Measurements from ENCODE around the gene ANAPC15.
A peak's percentile ranks its signal among the peaks of the same experiment; 100 is the strongest.
"Not testable (repeated sequence)": the region's sequence is repeated elsewhere in the genome, so short reads cannot be mapped to it uniquely, and the experiment has no call there.

ANAPC15 gene

DNA sequence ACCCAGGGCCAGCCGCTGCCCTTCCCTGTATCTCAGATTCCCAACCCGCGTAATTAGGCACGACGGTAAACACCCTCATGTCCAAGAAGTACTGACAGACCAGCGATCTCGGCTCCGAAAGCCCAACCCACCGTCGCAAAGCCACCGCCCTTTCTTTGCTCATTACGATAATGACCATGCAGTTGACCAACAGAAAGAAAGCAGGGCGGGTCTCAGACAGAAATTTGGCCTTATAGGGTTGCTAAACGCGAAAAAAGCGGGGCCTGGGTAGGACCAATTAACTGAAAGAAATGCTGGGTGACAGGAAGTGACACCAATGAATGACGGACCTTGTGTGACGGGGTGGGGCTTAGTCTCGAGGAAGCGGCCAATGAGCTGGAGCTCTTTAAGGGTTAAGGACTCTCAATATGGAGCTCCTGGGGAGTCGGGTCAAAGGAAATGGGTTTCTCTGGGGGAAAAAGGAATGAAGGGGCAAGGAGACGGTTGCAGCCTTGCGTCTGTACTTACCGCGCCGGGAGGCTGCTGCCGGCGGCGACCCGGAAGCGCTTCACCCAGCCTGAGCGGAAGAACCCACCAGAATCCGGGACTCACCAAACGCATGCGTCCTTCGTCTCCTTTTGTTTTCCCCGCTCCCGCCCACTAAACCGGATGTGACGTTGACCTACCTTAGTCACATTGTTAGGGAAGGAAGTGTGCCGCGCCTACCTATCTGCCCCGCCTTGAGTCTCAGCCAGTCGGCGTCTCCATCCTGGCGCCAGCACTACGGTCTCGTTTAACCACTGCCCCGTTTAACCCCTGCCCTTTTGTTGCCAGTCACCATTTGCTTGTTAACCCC is at the start of gene ANAPC15:
Gene ANAPC15, minus strand, starts transcription at position 553 of the 835 bp plus-strand sequence. CDS start 1,419 bp downstream, outside the sequence.
- DNase-seq (ENCODE audit: low spot score), result peak; percentile 100

DNA sequence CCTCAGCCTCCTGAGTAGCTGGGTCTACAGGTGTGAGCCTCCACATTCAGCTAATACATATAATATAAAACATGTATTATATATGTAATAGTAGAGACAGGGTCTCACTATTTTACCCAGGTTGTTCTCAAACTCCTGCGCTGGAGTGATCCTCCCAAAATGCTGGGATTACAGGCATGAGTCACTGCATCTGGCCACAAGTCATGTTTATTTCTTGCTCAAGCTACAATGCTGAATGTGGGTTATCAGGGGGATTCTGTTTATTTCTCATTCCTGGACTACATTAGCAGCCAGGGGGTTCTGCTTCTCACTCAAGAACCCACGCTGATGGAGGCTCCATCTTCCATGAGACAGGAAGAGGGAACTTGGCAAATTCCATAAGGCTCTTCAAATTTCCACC is 47.8 kb upstream of the ANAPC15 start:
- DNase-seq (ENCODE audit: low spot score), result no peak

DNA sequence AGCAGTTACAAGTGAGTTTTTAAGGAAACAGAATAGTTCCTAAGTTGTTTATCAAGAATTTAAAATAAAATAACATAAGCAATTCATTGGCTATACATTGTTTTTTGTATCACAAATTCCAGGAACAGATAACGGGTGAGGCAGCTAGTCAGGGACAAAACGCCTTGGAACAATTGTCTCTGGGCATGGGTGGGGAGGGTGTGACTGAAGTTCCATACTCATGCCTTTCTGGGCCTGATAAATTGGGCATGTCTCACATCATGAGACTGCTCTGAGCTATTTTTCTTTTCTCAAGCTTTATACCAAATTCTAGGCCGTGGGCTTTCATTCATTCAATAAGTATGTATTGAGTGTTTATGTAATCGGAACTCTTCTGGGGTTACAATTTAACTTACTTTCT is 44.6 kb upstream of the ANAPC15 start:
- no peak for DNase-seq (ENCODE audit: low spot score)

DNA sequence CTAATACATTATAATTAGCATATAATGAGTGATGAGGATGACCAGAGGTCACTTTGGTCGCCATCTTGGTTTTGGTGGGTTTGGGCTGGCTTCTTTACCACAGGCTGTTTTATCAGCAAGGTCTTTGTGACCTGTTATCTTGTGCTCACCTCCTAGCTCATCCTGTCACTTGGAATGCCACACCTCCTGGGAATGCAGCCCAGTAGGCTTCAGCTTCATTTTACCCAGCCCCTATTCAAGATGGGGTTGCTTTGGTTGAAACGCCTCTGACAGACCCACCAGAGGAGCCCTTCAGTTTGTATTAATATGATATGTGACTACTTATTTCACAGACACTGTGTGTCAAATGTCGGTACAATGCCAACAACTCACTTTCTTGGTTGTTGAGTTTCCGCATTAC is 43.3 kb upstream of the ANAPC15 start:
- no peak for DNase-seq (ENCODE audit: low spot score)

DNA sequence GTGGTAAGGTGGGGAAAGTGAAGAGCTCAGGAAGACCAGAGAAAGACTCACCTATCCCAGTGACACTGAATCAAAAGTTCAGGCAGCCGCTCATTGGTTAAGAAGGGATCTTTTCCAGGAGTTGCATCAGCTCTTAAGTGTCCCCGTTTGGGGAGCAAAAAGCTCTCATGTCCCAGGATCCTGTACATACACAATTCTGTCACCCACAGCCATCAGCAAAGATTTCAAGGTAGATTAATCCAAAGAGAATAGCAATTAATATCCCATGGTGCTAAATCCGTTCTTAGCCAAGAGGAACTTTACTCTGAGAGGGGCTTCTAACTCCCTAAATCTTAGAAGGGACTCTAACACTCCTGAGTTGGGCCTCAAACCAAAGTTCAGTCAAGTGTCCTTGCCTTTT is 42.3 kb upstream of the ANAPC15 start:
- no peak for DNase-seq (ENCODE audit: low spot score)

DNA sequence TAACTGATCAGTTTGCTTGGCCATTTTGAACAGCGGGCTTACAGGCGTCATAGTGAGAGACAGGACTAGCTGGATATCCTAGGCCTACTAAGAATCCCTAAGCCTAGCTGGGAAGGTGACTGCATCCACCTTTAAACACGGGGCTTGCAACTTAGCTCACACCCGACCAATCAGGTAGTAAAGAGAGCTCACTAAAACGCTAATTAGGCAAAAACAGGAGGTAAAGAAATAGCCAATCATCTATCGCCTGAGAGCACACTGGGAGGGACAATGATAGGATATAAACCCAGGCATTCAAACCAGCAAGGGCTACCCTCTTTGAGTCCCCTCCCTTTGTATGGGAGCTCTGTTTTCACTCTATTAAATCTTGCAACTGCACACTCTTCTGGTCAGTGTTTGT is 41.4 kb upstream of the ANAPC15 start:
- DNase-seq (ENCODE audit: low spot score), result not testable (repeated sequence)

DNA sequence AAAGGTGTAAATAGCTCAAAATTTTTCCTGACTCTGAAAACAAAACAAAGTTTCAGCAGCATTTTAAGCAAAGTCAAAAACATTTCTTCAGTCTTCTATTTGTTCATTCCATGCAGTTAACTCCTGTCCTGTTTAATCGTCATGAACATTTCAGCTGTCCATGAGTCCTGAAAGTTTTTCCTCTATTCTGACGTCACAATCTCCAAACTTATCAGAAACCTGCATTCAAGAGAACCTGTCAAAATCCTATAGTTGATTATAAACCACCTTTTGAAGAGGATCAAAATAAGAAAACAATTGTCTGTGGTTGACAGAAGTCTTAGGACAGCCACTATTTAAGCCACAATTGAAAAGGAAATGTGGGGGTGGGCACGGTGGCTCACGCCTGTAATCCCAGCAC is 38.4 kb upstream of the ANAPC15 start:
- DNase-seq (ENCODE audit: low spot score), result no peak

DNA sequence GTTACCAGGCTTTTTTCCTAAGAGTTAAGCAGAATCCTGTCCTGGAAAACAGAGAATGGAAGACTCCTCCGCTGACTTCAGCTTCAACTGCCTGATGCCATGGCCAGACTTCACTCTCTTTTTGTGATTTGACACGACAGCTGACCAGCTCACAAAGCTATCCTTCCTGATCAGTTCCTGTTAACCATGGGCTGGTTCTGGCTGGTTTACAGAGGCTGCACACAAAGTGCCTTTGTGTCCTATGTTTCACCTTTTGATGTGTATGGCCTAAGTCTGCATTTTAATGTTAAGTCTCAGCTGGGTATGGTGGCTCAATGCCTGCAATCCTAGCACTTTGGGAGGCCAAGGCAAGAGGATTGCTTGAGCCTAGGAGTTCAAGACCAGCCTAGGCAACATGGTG is 34.1 kb upstream of the ANAPC15 start:
- DNase-seq (ENCODE audit: low spot score), result no peak

DNA sequence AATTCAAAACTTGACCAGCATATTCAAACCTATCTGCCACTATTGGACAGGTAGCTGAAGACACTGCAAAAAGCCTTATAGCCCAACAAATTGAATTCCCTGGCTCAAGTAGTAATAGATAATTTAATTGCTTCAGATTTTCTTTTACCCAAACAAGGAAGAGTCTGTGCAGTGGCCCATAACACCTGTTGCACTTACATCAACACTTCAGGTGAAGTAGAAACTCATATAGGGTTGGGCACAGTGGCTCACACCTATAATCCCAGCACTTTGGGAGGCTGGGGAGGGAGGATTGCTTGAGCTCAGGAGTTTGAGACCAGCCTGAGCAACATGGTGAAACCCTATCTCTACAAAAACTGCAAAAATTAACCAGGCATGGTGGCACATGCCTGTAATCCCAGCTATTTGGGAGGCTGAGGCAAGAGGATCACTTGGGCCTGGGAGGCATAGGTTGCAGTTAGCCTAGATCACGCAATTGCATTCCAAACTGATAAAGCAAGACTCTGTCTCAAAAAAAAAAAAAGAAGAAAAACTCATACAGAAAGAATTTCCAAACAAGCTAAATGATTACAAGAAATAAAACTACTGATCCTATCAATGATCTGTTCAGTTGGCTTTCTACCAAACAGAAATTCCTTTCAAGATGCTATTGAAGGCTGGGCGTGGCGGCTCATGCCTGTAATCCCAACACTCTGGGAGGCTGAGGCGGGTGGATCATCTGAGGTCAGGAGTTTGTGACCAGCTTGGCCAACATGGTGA is 32.5 kb upstream of the ANAPC15 start:
- no peak for DNase-seq (ENCODE audit: low spot score)

DNA sequence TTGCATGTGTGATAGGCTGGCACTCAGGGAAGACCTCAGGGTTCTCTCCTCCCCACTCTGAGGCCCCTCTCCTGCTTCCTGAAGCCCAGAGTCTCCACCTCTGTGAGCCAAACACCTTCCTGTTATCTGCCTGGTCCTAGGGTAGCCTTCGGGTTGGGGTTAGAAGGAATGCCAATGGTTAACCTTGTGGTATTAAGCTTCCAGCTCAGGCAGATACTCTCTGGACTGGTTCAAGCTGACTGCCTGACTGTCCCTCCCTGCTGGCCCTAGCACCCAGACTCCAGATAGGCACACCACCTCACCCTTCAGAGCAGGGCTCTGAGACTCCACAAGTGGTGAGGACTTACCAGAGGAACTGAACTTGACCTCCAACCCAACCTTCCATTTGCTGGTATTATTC is 30.0 kb upstream of the ANAPC15 start:
- not testable (repeated sequence) for DNase-seq (ENCODE audit: low spot score)

DNA sequence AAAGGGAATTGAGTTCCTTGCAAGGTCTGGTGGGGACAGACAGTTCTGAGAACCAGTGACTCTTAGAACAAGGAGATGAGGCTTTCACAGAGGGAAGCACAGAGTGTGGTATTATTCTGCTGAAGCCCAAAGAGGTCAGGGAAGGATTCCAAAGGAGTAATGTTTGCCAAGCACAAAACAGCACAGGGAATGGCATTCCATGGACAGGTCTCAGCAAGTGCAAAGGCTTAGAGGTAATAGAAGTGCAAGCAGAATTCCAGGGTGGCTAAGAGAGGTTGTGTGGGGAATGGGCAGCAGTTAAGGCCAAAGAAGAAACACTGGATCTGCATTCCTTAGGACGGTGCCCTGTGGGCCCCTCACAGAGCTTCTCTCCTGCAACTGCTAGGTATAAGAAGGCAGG is 29.6 kb upstream of the ANAPC15 start:
- DNase-seq (ENCODE audit: low spot score), result not testable (repeated sequence)

DNA sequence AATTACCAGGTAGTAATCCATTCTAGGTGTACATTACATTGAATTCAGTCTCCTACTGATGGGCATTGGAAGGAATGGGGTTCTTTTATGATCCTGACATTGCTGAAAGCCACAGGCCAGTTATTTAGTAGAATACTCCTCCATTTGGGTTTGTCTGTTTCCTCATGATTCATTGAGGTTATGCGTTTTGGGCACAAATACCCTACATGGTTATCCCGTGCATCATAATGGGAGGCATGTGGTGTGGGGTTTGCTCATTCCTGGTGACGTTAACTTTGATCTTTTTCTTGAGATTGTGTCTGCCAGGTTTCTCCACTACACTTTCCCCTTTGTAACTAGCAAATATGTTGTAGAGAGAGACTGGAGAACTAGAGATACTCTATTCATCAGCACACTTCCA is 28.6 kb upstream of the ANAPC15 start:
- no peak for DNase-seq (ENCODE audit: low spot score)

DNA sequence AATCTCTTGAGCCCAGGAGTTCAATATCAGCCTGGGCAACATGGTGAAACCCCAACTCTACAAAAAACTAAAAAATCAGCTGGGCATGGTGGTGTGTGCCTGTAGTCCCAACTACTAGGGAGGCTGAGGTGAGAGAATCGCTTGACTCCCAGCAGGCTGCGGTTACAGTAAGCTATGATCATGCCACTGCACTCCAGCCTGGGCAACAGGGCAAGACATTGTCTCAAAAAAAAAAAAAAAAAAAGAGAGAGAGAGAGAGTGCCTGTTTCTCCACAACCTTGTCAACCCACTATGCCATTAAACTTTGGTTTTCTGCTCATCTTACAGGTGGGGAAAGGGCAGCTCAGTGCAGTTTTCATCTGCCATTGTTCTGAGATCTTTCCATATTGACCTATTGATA is 28.2 kb upstream of the ANAPC15 start:
- no peak for DNase-seq (ENCODE audit: low spot score)

DNA sequence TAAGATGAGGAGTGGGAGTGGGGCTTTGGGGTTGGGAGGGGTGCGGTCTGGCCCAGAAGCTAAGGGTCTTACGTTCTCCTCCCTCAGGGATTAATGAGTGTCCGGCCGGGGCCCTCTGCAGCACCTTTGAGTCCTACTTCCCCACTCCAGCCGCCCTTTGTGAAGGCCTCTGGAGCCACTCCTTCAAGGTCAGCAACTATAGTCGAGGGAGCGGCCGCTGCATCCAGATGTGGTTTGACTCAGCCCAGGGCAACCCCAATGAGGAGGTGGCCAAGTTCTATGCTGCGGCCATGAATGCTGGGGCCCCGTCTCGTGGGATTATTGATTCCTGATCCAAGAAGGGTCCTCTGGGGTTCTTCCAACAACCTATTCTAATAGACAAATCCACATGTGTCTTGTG is 27.0 kb upstream of the ANAPC15 start:
- DNase-seq (ENCODE audit: low spot score), result no peak

DNA sequence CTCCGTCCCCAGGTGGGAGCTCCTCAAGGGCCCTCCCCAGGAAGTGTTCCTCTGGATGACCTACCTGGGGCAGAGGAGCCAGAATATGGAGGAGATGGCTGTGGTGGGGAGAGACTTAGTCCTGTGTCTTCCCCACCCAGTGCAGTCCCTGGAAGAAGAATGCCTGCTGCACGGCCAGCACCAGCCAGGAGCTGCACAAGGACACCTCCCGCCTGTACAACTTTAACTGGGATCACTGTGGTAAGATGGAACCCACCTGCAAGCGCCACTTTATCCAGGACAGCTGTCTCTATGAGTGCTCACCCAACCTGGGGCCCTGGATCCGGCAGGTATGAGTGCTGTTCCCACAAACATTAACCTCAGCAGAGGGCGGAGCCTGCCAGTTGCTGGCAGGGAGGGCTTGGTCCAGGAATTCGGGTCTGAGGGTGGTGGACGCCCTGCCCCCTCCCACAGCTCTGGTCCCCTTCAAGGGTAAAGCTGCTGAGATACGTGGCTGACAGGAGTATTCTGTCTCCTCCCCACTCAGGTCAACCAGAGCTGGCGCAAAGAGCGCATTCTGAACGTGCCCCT is 26.4 kb upstream of the ANAPC15 start:
- DNase-seq (ENCODE audit: low spot score), result no peak

DNA sequence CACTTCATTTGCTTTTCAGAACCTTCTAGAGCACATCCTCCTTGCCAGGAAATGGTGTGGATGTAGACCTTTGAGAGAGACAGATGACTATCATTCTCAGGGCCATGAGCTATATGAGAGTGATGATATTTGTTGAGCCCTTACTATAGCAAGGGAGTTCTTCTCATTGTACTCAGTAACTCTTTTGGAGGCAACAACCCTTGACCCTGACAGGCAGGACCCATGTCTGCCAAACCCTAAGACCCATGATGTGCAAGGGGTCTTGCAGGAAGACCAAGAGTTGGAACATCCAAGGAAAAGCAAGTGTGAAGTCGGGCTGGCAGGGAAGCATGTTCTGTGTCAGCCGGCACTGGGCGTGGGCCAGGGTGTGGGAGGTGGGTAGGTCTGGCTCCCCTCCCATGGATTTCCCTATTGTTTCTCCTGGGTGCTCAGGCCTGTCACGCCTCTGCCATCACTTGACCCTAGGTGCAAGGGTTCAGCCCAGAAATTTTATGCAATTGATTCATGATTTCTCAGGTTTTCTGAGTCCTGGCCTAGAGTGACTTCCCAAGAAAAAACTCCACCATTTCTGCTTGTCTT is 24.3 kb upstream of the ANAPC15 start:
- no peak for DNase-seq (ENCODE audit: low spot score)

DNA sequence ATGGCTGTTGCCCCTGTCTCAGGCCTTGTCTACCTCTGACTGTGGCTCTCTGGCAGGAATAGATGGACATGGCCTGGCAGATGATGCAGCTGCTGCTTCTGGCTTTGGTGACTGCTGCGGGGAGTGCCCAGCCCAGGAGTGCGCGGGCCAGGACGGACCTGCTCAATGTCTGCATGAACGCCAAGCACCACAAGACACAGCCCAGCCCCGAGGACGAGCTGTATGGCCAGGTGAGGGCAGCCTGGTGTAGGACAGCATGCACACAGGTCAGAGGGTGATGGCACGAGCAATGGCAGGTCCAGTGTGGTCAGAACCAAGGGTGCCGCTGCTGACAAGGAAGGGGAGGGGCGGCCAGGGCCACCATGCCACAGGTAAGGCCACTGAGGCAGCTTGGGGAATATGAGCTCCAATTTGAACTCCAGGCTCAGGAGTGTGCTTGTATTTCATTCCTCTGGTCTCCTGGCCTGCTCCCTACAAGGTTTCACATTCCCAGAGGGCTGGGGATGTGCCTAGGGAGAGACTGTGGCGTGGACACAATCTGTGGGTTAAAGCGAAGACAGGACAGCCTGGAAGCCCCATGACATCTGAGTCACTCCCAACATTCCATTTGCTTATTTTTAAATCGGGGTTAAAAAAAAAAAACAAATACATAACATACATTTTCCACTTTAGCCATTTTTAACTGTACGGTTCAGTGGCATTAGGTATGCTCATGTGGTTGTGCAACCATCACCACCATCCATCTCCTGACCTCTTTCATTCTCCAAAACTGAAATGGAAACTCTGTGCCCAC is 23.6 kb upstream of the ANAPC15 start:
- no peak for DNase-seq (ENCODE audit: low spot score)

DNA sequence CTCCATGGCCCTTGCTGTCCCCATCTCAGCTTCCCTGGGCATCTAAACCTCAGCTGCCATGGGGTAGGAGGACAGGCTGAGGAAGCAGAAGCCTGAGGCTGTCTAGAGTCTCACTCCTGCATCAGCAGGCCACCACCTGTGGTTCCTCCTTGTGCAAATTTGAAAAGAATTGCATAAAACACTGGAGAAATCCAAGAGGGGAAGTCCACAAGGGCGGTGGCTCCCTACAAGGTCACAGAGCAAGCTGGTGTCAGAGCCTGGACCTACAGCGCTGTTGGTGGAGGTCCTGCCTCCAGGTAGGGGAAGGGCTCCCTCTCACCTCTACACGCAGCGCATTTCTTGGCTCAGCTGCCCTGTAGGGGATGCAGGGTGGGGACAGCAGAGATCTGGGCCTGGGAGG is 23.0 kb upstream of the ANAPC15 start, which contains the start of gene FOLR3:
Gene FOLR3, plus strand, starts transcription at position 253 of the 400 bp plus-strand sequence. CDS start 228 bp downstream, outside the sequence.
- DNase-seq (ENCODE audit: low spot score), result not testable (repeated sequence)

DNA sequence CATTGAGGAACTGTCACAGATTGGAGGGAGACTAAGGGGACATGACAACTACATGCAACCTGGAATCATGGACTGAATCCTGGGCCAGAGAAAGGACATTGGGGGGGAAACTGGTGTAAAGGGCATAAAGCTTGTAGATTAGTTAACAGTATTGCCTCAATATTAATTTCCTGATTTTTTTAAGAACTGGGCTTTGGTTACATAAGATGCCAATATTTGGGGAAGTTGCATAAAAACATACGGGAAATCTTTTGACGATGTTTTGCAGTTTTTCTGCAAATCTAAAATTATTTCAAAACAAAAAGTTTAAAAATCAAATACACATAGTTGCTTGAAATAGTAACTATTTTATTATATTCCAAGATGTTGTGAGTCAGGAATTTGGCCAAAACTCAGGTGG is 20.2 kb upstream of the ANAPC15 start:
- no peak for DNase-seq (ENCODE audit: low spot score)

DNA sequence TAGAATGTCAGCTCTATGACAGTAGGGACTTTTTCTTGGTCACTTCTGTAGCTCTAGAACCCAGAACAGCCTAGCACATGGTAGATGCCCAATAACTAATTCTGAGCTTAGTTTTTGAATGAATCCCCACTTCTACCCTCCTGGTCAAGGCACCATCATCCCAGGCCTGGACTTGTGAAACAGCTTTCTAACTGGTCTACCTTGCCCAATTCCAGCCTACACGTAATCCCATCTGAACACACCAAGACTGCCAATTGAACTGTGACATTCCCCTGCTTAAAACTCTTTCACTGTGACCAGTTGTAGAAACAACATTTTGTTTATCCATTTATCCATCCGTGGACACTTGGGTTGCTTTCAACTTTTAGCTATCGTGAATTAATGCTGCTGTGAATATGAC is 16.9 kb upstream of the ANAPC15 start:
- no peak for DNase-seq (ENCODE audit: low spot score)

DNA sequence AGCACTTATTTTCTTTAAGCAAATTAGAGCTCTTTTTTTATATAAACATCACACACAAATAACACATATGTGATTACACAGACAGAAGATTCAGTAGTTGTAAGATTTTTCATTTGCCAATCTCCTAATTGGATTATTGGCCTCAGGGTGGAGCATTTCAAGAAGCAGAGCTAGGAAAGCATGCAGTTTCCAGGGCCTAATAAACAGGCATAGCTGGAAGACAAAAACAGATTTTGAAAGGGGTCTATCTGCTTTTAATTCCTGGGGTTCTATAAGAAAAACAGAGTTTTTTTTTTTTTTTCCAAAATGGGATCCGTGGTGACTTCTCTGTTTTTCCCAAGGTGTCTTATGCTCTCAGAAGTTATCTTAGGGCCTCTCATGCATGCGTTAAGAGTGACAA is 15.4 kb upstream of the ANAPC15 start:
- no peak for DNase-seq (ENCODE audit: low spot score)

DNA sequence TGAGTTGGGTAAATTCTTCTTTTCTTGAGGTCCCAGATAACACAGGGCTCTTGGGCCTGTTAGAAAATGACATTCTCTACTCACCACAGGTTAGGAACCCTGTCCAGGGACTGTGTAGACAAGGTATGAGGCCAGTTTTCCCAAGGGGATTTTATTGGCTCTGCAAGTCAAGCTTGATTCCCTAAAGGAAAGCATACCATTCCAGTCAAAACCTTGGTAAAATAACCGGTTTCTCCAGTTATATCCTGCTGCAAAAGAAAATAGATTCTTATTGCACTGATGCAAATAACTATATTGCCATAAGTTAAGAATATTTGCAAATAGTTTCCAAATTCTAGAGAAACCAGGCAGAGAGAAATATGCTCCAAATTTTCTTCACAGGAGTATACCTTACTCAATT is 13.5 kb upstream of the ANAPC15 start:
- no peak for DNase-seq (ENCODE audit: low spot score)

All from pons (tissue), 1 donor.